K562 (cell line): ENCODE data around the gene IMMP2L. TPM values are rescaled to one million over a fixed set of nuclear protein-coding genes. Genes with fewer than 3 reads are reported as not detected.

Experiments used
- ATAC-seq: fragments of 200-7000 bp; cut with Tn5 transposase; 3 replicates; pipeline ENCODE4 v1.9.1; 2020; ENCODE audit warnings: moderate library complexity
- BruUV-seq: library from RNA; stranded (reverse); fragments of 400-500 nt; replicated peaks from 2 replicates; lab custom pipeline; 2021; lab: Mats Ljungman, UMichigan
- CTCF ChIA-PET: fragments of 300-600 bp; formaldehyde crosslinking; extraction: SDS; loops from one replicate; lab custom pipeline; 2021; ENCODE audit warnings: low intra/inter-chr PET ratio; lab: Yijun Ruan, JAX
- POLR2A ChIA-PET: fragments of 300-600, 350-650 bp; sonication (Branson Sonifier 250); formaldehyde crosslinking; extraction: SDS; loops from one replicate; lab custom pipeline; 2021; ENCODE audit warnings: antibody characterized with exemption, inconsistent platforms; lab: Yijun Ruan, JAX
- DNase-seq, 4 experiments: peaks; one replicate each; pipeline versions ENCODE4 v3.0.0 to v3.0.0-alpha.2; 2011 to 2018; ENCODE audit warnings: low spot score in 3 of 4, mixed read lengths in 3 of 4; ENCODE audit errors: extremely low read depth in 1 of 4
- FAIRE-seq: peaks from 2 replicates; lab custom pipeline; 2011; peaks lifted over from hg19 to GRCh38; lab: Jason Lieb, UNC
- H2AFZ ChIP-seq: 2 replicates; pipeline ENCODE4 v1.6.0; 2011; ENCODE audit warnings: low read depth, low read length, control low read depth, inconsistent platforms
- H3K27ac ChIP-seq: fragments of 200-600 bp; 3 replicates; pipeline ENCODE4 v1.8.0; 2011; ENCODE audit warnings: low read depth, mild to moderate bottlenecking, control low read depth, inconsistent platforms, low read length, moderate library complexity, mixed read lengths; ENCODE audit errors: extremely low read depth
- H3K27me3 ChIP-seq, 2 experiments: fragments of 300-600 bp in 1 of 2; 2 replicates in 1 of 2; 3 replicates in 1 of 2; pipeline versions ENCODE4 v1.6.0 to v1.8.0; 2011; ENCODE audit warnings: inconsistent platforms in 2 of 2, low read length in 2 of 2, mild to moderate bottlenecking in 1 of 2, mixed read lengths in 1 of 2, moderate library complexity in 1 of 2; ENCODE audit not compliant: control insufficient read depth in 2 of 2, insufficient read depth in 2 of 2
- H3K36me3 ChIP-seq: fragments of 300-600 bp; 3 replicates; pipeline ENCODE4 v1.8.0; 2011; ENCODE audit warnings: mild to moderate bottlenecking, low read length, inconsistent platforms; ENCODE audit not compliant: control insufficient read depth, insufficient read depth
- H3K4me1 ChIP-seq, 2 experiments: fragments of 200-600 bp in 1 of 2; replicated peaks in 1 of 2; 2 replicates in 1 of 2; 3 replicates in 1 of 2; pipeline versions ENCODE4 v1.5.1 to v1.8.0; 2011; ENCODE audit warnings: inconsistent platforms in 2 of 2, low read length in 2 of 2, mild to moderate bottlenecking in 1 of 2, mixed read lengths in 1 of 2, moderate library complexity in 1 of 2; ENCODE audit not compliant: control insufficient read depth in 2 of 2, insufficient read depth in 2 of 2
- H3K4me2 ChIP-seq: 2 replicates; pipeline ENCODE4 v1.6.1; 2011; ENCODE audit warnings: low read length, control low read depth, inconsistent platforms, mixed read lengths; ENCODE audit not compliant: insufficient read depth
- H3K4me3 ChIP-seq: fragments of 200-600 bp; sonication (generic), shearing (Covaris generic); 2 replicates; pipeline ENCODE4 v1.5.1; 2016; ENCODE audit warnings: control low read depth, inconsistent platforms
- H3K79me2 ChIP-seq: fragments of 200-600 bp; 3 replicates; pipeline ENCODE4 v1.8.0; 2011; ENCODE audit warnings: low read length, inconsistent platforms; ENCODE audit not compliant: control insufficient read depth, insufficient read depth
- H3K9ac ChIP-seq, 2 experiments: 2 replicates each; pipeline versions ENCODE4 v1.6.0 to v1.6.1; 2011; ENCODE audit warnings: low read depth in 2 of 2, low read length in 2 of 2, control low read depth in 1 of 2, inconsistent platforms in 1 of 2, mild to moderate bottlenecking in 1 of 2, mixed read lengths in 1 of 2; ENCODE audit not compliant: insufficient read depth in 1 of 2
- H3K9me1 ChIP-seq: one replicate; pipeline ENCODE4 v1.6.0; 2011; ENCODE audit warnings: inconsistent platforms, mild to moderate bottlenecking, low read length, moderate library complexity; ENCODE audit not compliant: control insufficient read depth, insufficient read depth
- H3K9me3 ChIP-seq: replicated peaks from 2 replicates; pipeline ENCODE4 v1.5.1; 2011; ENCODE audit warnings: low read depth, low read length, inconsistent platforms; ENCODE audit not compliant: control insufficient read depth, insufficient read depth
- H4K20me1 ChIP-seq: replicated peaks from 2 replicates; pipeline ENCODE4 v1.6.1; 2011; ENCODE audit warnings: low read length, inconsistent platforms, mixed read lengths; ENCODE audit not compliant: control insufficient read depth, insufficient read depth
- CEBPG ChIP-seq, 3 experiments: fragments of 200-800 bp in 1 of 3; sonication (Bioruptor generic) in 1 of 3; sonication (generic) in 1 of 3; formaldehyde crosslinking in 1 of 3; IDR thresholded peaks in 2 of 3; conservative IDR thresholded peaks in 1 of 3; 2 replicates each; pipeline versions ENCODE4 v1.6.1 to v1.8.0; 2016 to 2022; ENCODE audit warnings: missing compliant biosample characterization in 2 of 3, missing genetic modification characterization in 2 of 3, mild to moderate bottlenecking in 1 of 3, missing genetic modification reagents in 1 of 3
- DIDO1 ChIP-seq: fragments of 450-650 bp; IDR thresholded peaks from 2 replicates; pipeline ENCODE4 v1.6.1; 2016; ENCODE audit warnings: low read depth, missing biosample characterization, missing genetic modification characterization
- FOXP1 ChIP-seq: sonication (generic); formaldehyde crosslinking; IDR thresholded peaks from 2 replicates; pipeline ENCODE4 v1.8.0; 2022; ENCODE audit warnings: mild to moderate bottlenecking, missing genetic modification reagents
- TAF15 ChIP-seq: fragments of 200-400 bp; formaldehyde crosslinking; IDR thresholded peaks from 2 replicates; pipeline ENCODE4 v1.6.1; 2017; ENCODE audit warnings: mild to moderate bottlenecking, low read depth, low read length, moderate library complexity
- ZNF24 ChIP-seq: fragments of 450-650 bp; IDR thresholded peaks from 2 replicates; pipeline ENCODE4 v1.6.1; 2016
- WGBS: fragments of 100-300 bp; shearing (Covaris generic); methylation state at CpG from one replicate; pipeline ENCODE4 v1.1.6; 2016; ENCODE audit warnings: low coverage, mixed read lengths; ENCODE audit not compliant: insufficient coverage; ENCODE audit errors: missing lambda C conversion rate; 5-methylcytosine and 5-hydroxymethylcytosine counted together
- in situ Hi-C: fragments of 300-500 bp; cut with MboI; formaldehyde crosslinking; loops from 4 replicates; pipeline ENCODE4 v1.15.0; 2018; ENCODE audit warnings: inconsistent platforms, mixed read lengths
- intact Hi-C: fragments of 100-400 bp; cut with micrococcal nuclease; formaldehyde crosslinking; loops from 2 replicates; pipeline ENCODE4 v1.14.2; 2022
- polyA plus RNA-seq, 8 experiments: library from polyadenylated mRNA; depleted of rRNA in 4 of 8; stranded (reverse) in 5 of 8; unstranded in 3 of 8; fragments of >200 nt; fragmentation: Nextera tagmentation in 2 of 8; fragmentation: Illumina TruSeq in 1 of 8; extraction: Ambion mirVana in 2 of 8; extraction: Trizol in 1 of 8; gene quantifications; 2 replicates each; pipeline versions ENCODE4 v1.2.1 to v1.2.3, GENCODE V29; 2011 to 2014; ENCODE audit warnings: inconsistent platforms in 1 of 8, missing spikeins in 1 of 8
- total RNA-seq, 7 experiments: library from RNA; depleted of rRNA in 6 of 7; stranded (reverse); fragments of >200 nt in 6 of 7; fragmentation: Illumina TruSeq in 2 of 7; extraction: Trizol in 2 of 7; gene quantifications; 2 replicates each; pipeline versions ENCODE4 v1.2.1 to v1.2.3, GENCODE V29; 2011 to 2021; ENCODE audit warnings: low replicate concordance in 1 of 7
- TF ChIP-seq, protein P1 (sequence below): fragments of 450-650 bp; conservative IDR thresholded peaks from 2 replicates; pipeline ENCODE4 v1.6.1; 2016; ENCODE audit warnings: missing genetic modification characterization, low read depth, mild to moderate bottlenecking, missing compliant biosample characterization, moderate library complexity

Gene IMMP2L
- total and polyA plus RNA-seq, 9 of the 15 experiments (the other 6 are each of a cell fraction or from before 2014, with no cell fraction given): 29.7 to 116 (median 53.0) TPM

DNA sequence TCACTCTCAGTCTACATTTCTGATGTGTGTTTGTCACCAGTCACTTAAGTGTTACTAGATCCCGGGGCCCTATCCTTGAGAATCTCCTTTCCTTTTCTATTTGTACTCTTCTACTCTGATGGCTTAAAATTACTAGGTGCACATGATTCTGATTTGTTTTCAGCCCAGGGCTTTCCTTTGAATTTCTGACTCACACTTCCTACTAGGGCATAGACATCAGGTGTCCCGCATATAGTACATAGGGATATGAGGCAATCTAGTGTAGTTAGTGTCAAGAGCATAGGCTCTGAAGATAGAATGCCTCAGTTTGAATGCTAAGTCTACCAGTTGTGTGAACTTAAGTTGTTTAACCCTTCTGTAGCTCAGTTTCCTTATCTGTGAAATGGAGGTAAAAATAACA, 520.7 kb downstream of the IMMP2L start:
- H3K4me2 ChIP-seq: no peak overlapping the region
- no TSS peak for BruUV-seq
- POLR2A ChIA-PET: no interaction called here
- no peak overlapping the region for H2AFZ ChIP-seq
- H3K79me2 ChIP-seq: no peaks in the 10 kb centered on the region
- 51% methylated on average over 2 of the region's 2 CpGs for WGBS
- no peaks in the 10 kb centered on the region for H3K9me3 ChIP-seq
- CTCF ChIA-PET: no interaction called here
- H3K4me1 ChIP-seq: no peaks in the 10 kb centered on the region
- no peak for TF ChIP-seq DIDO1 (tag)
- TF ChIP-seq CEBPG (CRISPR knock-in tag; IDR thresholded peaks at IDR 0.05): no peak
- TF ChIP-seq CEBPG (tag; conservative IDR thresholded peaks at IDR 0.05 in 1 of 2, IDR thresholded peaks at IDR 0.05 in 1 of 2): peak in 1 of 2 experiments; percentile 31; a peak in 1 of 4 replicates
- no peak for TF ChIP-seq TAF15
- TF ChIP-seq, protein P1, sequence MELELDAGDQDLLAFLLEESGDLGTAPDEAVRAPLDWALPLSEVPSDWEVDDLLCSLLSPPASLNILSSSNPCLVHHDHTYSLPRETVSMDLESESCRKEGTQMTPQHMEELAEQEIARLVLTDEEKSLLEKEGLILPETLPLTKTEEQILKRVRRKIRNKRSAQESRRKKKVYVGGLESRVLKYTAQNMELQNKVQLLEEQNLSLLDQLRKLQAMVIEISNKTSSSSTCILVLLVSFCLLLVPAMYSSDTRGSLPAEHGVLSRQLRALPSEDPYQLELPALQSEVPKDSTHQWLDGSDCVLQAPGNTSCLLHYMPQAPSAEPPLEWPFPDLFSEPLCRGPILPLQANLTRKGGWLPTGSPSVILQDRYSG: no peak
- no peak for TF ChIP-seq ZNF24
- TF ChIP-seq FOXP1 (CRISPR knock-in tag): no peak
- H4K20me1 ChIP-seq: no peaks in the 10 kb centered on the region
- no peak for DNase-seq
- no peak overlapping the region for H3K27ac ChIP-seq
- no peaks in the 10 kb centered on the region for H3K27me3 ChIP-seq
- H3K9me1 ChIP-seq: no peaks in the 10 kb centered on the region
- H3K9ac ChIP-seq: no peak overlapping the region
- peak; percentile 56 for ATAC-seq
- no peak for FAIRE-seq
- H3K4me3 ChIP-seq: no peak overlapping the region
- no peaks in the 10 kb centered on the region for H3K36me3 ChIP-seq
- intact Hi-C loops: no loop called here
- in situ Hi-C loops: no loop called here
